HepG2 (cell line): ENCODE results near the gene TMEM178A. TPM values are rescaled to one million over a fixed set of nuclear protein-coding genes. Genes with fewer than 3 reads are reported as not detected.

Source experiments
- CBX2 ChIP-seq, 2 experiments: fragments of 200-600 bp in 1 of 2; sonication (generic); formaldehyde crosslinking in 1 of 2; IDR thresholded peaks; 2 replicates each; pipeline versions ENCODE4 v1.7.0 to v1.8.1; 2018 to 2022; ENCODE audit warnings: low read depth in 2 of 2, low read length in 1 of 2, mild to moderate bottlenecking in 1 of 2, missing genetic modification reagents in 1 of 2
- FOXP4 ChIP-seq: sonication (generic); formaldehyde crosslinking; IDR thresholded peaks from 2 replicates; pipeline ENCODE4 v1.4.0; 2020; ENCODE audit warnings: missing genetic modification reagents
- HIC2 ChIP-seq: sonication (generic); formaldehyde crosslinking; IDR thresholded peaks from 2 replicates; pipeline ENCODE4 v1.9.0; 2022; ENCODE audit warnings: low read depth, missing genetic modification reagents
- IRF9 ChIP-seq: sonication (generic); formaldehyde crosslinking; IDR thresholded peaks from 2 replicates; pipeline ENCODE4 v1.8.0; 2022; ENCODE audit warnings: missing genetic modification reagents, mild to moderate bottlenecking, borderline replicate concordance
- MAZ ChIP-seq, 2 experiments: sonication (generic) in 1 of 2; formaldehyde crosslinking in 1 of 2; IDR thresholded peaks; 2 replicates each; pipeline versions ENCODE4 v1.5.0 to v1.6.1; 2012 to 2020; ENCODE audit warnings: low read depth in 2 of 2, mild to moderate bottlenecking in 2 of 2, borderline replicate concordance in 1 of 2, improper control_type of control experiment in 1 of 2, low read length in 1 of 2, missing genetic modification reagents in 1 of 2, moderate library complexity in 1 of 2
- MBNL3 ChIP-seq: fragments of 250-450 bp; sonication (Bioruptor Pico); conservative IDR thresholded peaks from 2 replicates; pipeline ENCODE4 v1.8.0; 2022; ENCODE audit warnings: mild to moderate bottlenecking, inconsistent platforms
- REL ChIP-seq: sonication (generic); formaldehyde crosslinking; conservative IDR thresholded peaks from 2 replicates; pipeline ENCODE4 v1.8.0; 2022; ENCODE audit warnings: mild to moderate bottlenecking, missing genetic modification reagents, moderate library complexity
- SAFB2 ChIP-seq: sonication (generic); formaldehyde crosslinking; IDR thresholded peaks from 2 replicates; pipeline ENCODE4 v1.5.1; 2020; ENCODE audit warnings: missing genetic modification reagents, low read depth, mild to moderate bottlenecking, borderline replicate concordance
- SALL2 ChIP-seq: sonication (generic); formaldehyde crosslinking; IDR thresholded peaks from 2 replicates; pipeline ENCODE4 v1.8.1; 2023; ENCODE audit warnings: mild to moderate bottlenecking, missing genetic modification reagents, inconsistent platforms
- SRF ChIP-seq: IDR thresholded peaks from 2 replicates; pipeline ENCODE4 v1.6.1; 2011; ENCODE audit warnings: mild to moderate bottlenecking, low read depth, low read length, moderate library complexity
- ZNF3 ChIP-seq: IDR thresholded peaks from 2 replicates; pipeline ENCODE4 v1.7.0; 2017; ENCODE audit warnings: inconsistent platforms
- ZNF607 ChIP-seq: sonication (generic); formaldehyde crosslinking; IDR thresholded peaks from 2 replicates; pipeline ENCODE4 v1.5.1; 2020; ENCODE audit warnings: missing genetic modification reagents, mild to moderate bottlenecking, borderline replicate concordance
- ZNF616 ChIP-seq: sonication (generic); formaldehyde crosslinking; IDR thresholded peaks from 2 replicates; pipeline ENCODE4 v1.5.0; 2020; ENCODE audit warnings: low read depth, mild to moderate bottlenecking, missing genetic modification reagents
- polyA plus RNA-seq, 8 experiments: library from polyadenylated mRNA; depleted of rRNA in 3 of 8; stranded (reverse) in 7 of 8; unstranded in 1 of 8; fragments of >200 nt; fragmentation: Illumina TruSeq in 4 of 8; extraction: Trizol in 4 of 8; gene quantifications; 2 replicates each; pipeline versions ENCODE4 v1.2.1 to v1.2.3, GENCODE V29; 2011 to 2016; ENCODE audit warnings: low read depth in 4 of 8, missing spikeins in 1 of 8, mixed read lengths in 1 of 8; ENCODE audit not compliant: insufficient read depth in 1 of 8
- total RNA-seq, 5 experiments: library from RNA; depleted of rRNA; stranded (reverse); fragments of >200 nt; fragmentation: Illumina TruSeq; extraction: Trizol; gene quantifications; 2 replicates each; pipeline ENCODE4 v1.2.3, GENCODE V29; 2016; ENCODE audit warnings: low read depth in 1 of 5
- TF ChIP-seq, protein P1 (sequence below): sonication (generic); formaldehyde crosslinking; IDR thresholded peaks from 2 replicates; pipeline ENCODE4 v1.4.0; 2020; ENCODE audit warnings: mild to moderate bottlenecking, missing genetic modification reagents
- TF ChIP-seq, protein P2 (sequence below): sonication (generic); formaldehyde crosslinking; IDR thresholded peaks from 2 replicates; pipeline ENCODE4 v1.8.0; 2022; ENCODE audit warnings: low read depth, missing genetic modification reagents

TMEM178A gene
- total and polyA plus RNA-seq, 2 of the 13 experiments (the other 11 are each of a cell fraction or from before 2014, with no cell fraction given), result 0.38 to 3.3 TPM

GRCh38 chr2:39665811-39666490 is at the start of gene TMEM178A (continued):
- no peak for TF ChIP-seq SALL2 (CRISPR knock-in tag)
- 0 out of 2 replicates have a peak, but pooled peaks have one; percentile 56 for TF ChIP-seq ZNF616 (CRISPR knock-in tag)
- TF ChIP-seq SAFB2 (CRISPR knock-in tag), result peak; percentile 36; the same call in 1 of the 2 replicates
- TF ChIP-seq ZNF607, result 0 out of 2 replicates have a peak, but pooled peaks have one; percentile 39
- no peak for TF ChIP-seq REL
- TF ChIP-seq FOXP4 (CRISPR knock-in tag), result no peak
- TF ChIP-seq, protein P1, sequence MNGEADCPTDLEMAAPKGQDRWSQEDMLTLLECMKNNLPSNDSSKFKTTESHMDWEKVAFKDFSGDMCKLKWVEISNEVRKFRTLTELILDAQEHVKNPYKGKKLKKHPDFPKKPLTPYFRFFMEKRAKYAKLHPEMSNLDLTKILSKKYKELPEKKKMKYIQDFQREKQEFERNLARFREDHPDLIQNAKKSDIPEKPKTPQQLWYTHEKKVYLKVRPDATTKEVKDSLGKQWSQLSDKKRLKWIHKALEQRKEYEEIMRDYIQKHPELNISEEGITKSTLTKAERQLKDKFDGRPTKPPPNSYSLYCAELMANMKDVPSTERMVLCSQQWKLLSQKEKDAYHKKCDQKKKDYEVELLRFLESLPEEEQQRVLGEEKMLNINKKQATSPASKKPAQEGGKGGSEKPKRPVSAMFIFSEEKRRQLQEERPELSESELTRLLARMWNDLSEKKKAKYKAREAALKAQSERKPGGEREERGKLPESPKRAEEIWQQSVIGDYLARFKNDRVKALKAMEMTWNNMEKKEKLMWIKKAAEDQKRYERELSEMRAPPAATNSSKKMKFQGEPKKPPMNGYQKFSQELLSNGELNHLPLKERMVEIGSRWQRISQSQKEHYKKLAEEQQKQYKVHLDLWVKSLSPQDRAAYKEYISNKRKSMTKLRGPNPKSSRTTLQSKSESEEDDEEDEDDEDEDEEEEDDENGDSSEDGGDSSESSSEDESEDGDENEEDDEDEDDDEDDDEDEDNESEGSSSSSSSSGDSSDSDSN (CRISPR knock-in tag), result peak; percentile 7; the same call in 1 of the 2 replicates
- no peak for TF ChIP-seq MAZ (IDR thresholded peaks at IDR 0.05; ENCODE audit: borderline replicate concordance, low read depth, low read length)
- TF ChIP-seq MAZ (CRISPR knock-in tag; IDR thresholded peaks at IDR 0.05; ENCODE audit: low read depth), result peak; percentile 58; the same call in 1 of the 2 replicates
- 0 out of 2 replicates have a peak, but pooled peaks have one; percentile 42 for TF ChIP-seq IRF9 (CRISPR knock-in tag)
- no peak for TF ChIP-seq MBNL3 (CRISPR knock-in tag)
- no peak for TF ChIP-seq HIC2 (CRISPR knock-in tag)
- TF ChIP-seq, protein P2, sequence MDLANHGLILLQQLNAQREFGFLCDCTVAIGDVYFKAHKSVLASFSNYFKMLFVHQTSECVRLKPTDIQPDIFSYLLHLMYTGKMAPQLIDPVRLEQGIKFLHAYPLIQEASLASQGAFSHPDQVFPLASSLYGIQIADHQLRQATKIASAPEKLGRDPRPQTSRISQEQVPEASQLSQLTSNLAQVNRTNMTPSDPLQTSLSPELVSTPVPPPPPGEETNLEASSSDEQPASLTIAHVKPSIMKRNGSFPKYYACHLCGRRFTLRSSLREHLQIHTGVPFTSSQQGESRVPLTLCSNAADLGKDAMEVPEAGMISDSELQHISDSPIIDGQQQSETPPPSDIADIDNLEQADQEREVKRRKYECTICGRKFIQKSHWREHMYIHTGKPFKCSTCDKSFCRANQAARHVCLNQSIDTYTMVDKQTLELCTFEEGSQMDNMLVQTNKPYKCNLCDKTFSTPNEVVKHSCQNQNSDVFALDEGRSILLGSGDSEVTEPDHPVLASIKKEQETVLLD (CRISPR knock-in tag), result 0 out of 2 replicates have a peak, but pooled peaks have one; percentile 17
- no peak for TF ChIP-seq CBX2 (IDR thresholded peaks at IDR 0.05; ENCODE audit: low read depth, low read length)
- peak; percentile 91; the same call in 1 of the 2 replicates for TF ChIP-seq CBX2 (CRISPR knock-in tag; IDR thresholded peaks at IDR 0.05; ENCODE audit: low read depth)
- no peak for TF ChIP-seq SRF
- no peak for TF ChIP-seq ZNF3 (CRISPR knock-in tag)
